Measurements from ENCODE around the gene ELOA. TPM values are rescaled to one million over a fixed set of nuclear protein-coding genes. Genes with fewer than 3 reads are reported as not detected.

The ELOA gene
- total RNA-seq, 1 donor from 2014 or later = 29.1 TPM

GRCh38 chr1:23790696-23791515, 47.6 kb downstream of the ELOA start, which contains the start of gene LYPLA2:
Gene LYPLA2 (plus strand): TSS chr1:23791145. CDS start chr1:23792683, 1,538 bp downstream.
- Histone ChIP-seq H3K36me3 (peaks cover 55% of the 10 kb centered on the region), H3K4me1 (peaks cover 36% of the 10 kb centered on the region), H3K4me3 (peak within 1 kb of the TSS; percentile 88), H3K27ac (replicated peaks) (peak within 1 kb of the TSS; percentile 83), H3K27me3 (ENCODE audit: low read depth) (no peaks in the 10 kb centered on the region), H3K9me3 (replicated peaks) (no peaks in the 10 kb centered on the region)
- no peak for TF ChIP-seq CTCF (IDR thresholded peaks at IDR 0.05; ENCODE audit: borderline replicate concordance)
- intact Hi-C loops (cut with micrococcal nuclease) = no loop called here
- DNase-seq = peak; percentile 96

- Histone ChIP-seq H3K4me1 (peaks cover 36% of the 10 kb centered on the region), H3K27me3 (ENCODE audit: low read depth) (no peaks in the 10 kb centered on the region), H3K36me3 (peaks cover 50% of the 10 kb centered on the region), H3K9me3 (replicated peaks) (no peaks in the 10 kb centered on the region), H3K27ac (replicated peaks) (peak overlapping the region; percentile 83), H3K4me3 (peak overlapping the region; percentile 88)
- intact Hi-C loops (cut with micrococcal nuclease) = no loop called here
- peak; percentile 20 for DNase-seq
- TF ChIP-seq CTCF (IDR thresholded peaks at IDR 0.05; ENCODE audit: borderline replicate concordance) = no peak
Observed at GRCh38 chr1:23791516-23792047, 48.3 kb downstream of the ELOA start.

GRCh38 chr1:23792151-23792945, 49.1 kb downstream of the ELOA start:
- DNase-seq = no peak
- intact Hi-C loops (cut with micrococcal nuclease) = no loop called here
- Histone ChIP-seq H3K27ac (replicated peaks) (peak overlapping the region; percentile 83), H3K4me3 (peak overlapping the region; percentile 88), H3K9me3 (replicated peaks) (no peaks in the 10 kb centered on the region), H3K27me3 (ENCODE audit: low read depth) (no peaks in the 10 kb centered on the region), H3K4me1 (peaks cover 36% of the 10 kb centered on the region), H3K36me3 (peaks cover 42% of the 10 kb centered on the region)
- no peak for TF ChIP-seq CTCF (IDR thresholded peaks at IDR 0.05; ENCODE audit: borderline replicate concordance)

- Histone ChIP-seq H3K4me1 (peaks cover 41% of the 10 kb centered on the region), H3K9me3 (replicated peaks) (no peaks in the 10 kb centered on the region), H3K27me3 (ENCODE audit: low read depth) (no peaks in the 10 kb centered on the region), H3K4me3 (no peak overlapping the region), H3K36me3 (peaks cover 34% of the 10 kb centered on the region), H3K27ac (replicated peaks) (no peak overlapping the region)
- intact Hi-C loops (cut with micrococcal nuclease) = no loop called here
- DNase-seq = peak; percentile 30
- TF ChIP-seq CTCF (IDR thresholded peaks at IDR 0.05; ENCODE audit: borderline replicate concordance) = no peak
Observed at GRCh38 chr1:23793018-23793781, 49.9 kb downstream of the ELOA start.

All from left ventricle myocardium inferior (tissue), 1 donor.